HG03108 (cell line): Measurements from ENCODE around the gene LRRC55.

Source experiments
- ATAC-seq: cut with Tn5 transposase; IDR thresholded peaks from one replicate; pipeline ENCODE4 v1.9.1; 2021; ENCODE audit warnings: moderate library complexity; ENCODE audit not compliant: unreplicated experiment

LRRC55 gene

DNA sequence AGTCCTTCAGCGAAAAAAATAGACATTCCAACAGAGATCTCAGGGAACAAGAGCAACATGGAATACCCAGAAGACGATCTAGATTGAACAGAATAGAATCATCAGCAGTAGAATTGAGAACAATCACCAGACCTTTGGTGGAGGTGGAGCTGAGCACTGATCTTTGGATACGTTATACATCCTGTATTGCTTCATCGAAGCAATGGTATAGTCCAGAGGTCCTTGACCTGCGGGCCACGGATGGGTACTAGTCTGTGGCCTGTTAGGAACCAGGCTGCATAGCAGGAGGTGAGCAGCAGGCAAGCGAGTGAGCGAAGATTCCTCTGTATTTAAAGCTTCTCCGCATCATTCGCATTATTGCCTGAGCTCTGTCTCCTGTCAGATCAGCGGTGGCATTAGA is 17.6 kb downstream of the LRRC55 start:
- no peak for ATAC-seq

DNA sequence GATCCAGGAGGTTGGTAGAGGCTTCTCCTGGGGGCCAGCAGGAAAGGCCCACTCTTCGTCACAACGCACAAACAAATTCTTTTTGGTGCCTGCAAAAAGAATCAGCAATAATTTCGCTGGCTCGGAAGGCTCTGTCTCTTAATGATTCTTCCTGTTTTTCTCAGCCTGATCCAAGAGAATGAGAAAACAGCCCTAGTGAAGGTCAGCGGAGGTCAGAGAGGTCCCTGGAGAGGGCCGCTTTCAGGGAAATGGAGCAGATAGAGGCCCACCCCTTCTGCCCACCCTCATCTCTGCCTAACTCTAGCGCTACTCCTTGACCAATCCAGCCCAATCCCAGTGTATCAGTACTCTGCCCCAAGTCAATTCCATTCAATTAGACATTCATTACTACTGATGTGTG is 19.2 kb downstream of the LRRC55 start:
- ATAC-seq = no peak

DNA sequence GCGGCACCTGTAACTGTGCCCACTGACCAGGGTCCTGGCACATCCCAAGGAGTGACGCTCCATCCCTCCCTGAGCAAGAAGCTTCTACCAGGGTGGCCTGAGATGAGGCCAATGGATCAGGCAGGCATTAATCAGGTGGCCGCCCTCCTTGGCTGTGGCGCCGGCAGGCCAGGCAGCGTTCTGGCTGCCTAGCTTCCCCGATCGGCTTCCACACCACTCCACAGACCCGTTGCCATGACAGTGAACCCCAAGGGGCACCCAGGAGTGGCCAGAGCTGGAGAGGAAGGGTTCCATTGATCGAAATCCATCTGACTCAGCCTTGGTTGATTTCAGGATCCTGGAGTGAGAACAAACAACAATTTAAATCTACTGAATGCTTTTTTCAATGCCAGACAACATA is 20.5 kb downstream of the LRRC55 start:
- ATAC-seq = no peak

DNA sequence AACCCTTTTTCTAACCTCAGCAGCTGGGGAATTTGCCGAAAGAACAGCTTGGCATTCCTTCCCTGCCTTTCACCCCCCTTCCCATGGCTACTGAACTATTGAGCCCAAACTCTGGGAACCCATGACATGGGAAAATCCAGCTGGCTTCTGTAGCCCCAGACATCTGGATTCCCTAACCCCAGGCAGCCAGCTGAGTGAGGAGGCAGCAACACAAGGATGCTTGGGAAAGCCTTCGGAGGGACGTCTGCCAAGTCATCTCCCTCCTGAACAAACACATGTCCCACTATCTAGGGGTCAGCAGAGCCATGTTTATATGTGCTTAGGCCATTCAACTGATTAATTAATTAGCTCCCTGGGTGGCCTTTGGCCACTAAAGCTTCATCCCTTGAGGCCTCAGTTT is 21.6 kb downstream of the LRRC55 start:
- no peak for ATAC-seq

DNA sequence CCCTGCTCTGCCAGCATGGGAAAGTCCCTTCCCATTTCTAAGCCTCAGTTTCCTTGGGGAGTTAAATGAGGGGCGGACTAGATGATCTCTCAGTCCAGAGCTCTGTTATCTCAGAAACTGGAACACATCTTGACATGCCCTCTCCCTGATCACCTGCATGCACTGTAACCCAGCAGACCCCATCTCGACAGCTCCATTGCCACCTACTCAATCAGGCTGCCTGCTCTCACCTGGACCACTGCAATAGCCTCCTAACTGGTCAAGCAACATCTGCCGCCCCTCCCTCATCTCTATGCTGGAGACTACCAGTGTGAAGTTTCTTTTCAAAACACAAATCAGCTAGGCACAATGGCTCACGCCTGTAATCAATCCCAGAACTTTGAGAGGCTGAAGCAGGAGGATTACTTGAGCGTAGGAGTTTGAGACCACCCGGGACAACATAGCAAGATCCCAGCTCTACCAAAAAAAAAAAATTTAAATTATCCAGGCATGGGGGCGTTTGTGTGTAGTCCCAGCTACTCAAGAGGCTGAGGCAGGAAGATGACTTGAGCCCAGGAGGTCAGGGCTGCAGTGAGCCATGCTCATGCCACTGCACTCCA is 22.2 kb downstream of the LRRC55 start:
- ATAC-seq = no peak

DNA sequence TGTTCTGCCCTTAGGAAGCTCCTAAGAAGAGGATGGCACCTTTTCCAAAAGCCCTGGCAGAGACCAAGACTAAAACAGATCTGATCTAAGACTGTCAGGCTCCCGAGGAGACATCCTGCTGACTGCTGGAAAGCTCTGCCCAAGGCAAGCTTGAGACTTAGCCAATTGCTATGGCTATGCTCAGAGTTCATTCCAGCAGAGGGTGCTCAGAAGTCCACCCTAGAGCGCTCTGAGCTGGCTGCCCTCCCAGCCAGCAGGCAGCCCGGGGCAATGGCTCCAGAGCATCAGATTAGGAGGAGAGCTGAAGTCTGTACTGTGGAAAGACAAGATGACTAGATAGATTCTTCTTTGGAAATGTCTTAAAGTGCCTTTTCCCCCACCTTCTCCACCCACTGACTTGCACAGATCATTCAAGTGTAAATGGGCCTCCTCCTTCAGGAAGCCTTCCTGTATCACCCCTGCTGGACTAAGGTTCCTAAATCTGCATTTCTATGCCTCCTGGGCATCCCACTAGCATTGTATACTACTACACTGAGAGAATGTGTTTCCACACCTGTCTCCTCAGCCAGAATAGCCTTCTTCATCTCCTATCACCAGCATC is 23.4 kb downstream of the LRRC55 start:
- no peak for ATAC-seq

DNA sequence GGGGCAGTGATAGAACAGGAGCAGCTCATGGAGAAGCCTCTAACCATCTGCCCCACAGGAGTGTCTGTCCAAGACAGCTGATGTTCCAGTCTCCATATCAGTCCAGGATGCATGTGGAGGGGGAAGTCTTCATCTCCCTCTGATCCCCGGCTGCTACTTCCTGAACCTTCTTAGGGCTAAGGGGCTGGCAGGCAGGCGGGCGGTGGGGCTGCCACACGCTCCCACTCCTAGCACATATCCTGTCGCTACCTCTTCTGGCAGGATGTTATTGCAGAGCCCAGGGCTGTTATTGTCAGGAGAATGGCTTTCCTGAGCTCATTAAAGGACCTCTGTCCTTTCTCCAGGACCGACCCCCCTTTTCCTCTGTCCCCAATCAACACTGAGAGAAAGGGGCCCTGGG is 25.4 kb downstream of the LRRC55 start:
- no peak for ATAC-seq

DNA sequence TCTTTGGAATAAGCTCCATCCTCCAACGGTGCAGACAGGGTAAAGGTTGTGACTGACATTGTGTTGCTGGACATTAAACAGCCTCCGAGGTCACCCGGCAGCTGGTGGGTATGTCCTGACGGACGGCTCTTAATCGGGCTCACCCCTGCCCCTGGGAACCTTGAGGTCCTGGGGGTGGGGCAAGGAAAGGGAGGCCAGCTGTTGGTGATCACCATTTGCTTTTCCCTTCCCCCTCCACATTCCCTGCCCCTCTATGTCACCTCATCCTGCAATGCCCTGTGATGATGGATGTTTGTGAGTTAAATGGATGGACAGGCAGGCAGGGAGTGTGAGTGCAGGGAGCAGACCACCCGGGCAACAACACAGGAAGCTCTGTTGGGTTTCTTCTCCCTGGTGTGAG is 29.0 kb downstream of the LRRC55 start:
- no peak for ATAC-seq

DNA sequence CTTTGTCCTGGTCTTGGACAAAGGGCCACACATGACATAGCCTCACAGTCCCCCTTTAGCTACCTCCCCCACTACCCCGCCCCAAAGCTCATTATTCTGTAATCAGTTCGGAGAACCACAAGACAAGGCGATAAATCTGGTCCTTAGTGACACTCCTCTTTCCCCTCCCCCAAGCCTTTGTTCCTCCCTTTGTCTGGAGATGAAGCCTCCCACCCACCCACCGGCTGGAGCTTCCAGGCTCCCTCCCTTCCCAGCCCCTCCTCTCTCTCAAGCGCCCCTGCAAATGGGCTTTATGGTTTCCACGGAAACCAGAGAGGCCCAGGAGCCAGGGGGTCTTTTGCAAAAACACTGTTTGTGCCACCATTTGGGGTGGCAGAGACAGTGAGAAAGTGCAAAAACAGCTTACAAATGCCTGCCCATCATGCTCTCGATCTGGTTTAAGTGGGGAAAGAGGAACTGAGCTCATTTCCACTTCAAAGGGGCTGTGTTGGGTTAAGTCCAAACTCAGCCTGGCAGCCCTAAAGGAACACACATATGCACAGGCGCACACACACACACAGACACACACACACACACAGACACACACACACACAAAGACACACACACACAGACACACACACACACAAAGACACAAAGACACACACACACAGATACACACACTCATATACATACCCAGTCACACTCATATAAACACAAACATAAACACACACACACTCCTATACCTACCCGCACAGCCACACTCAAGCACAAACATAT is 31.8 kb downstream of the LRRC55 start:
- no peak for ATAC-seq

DNA sequence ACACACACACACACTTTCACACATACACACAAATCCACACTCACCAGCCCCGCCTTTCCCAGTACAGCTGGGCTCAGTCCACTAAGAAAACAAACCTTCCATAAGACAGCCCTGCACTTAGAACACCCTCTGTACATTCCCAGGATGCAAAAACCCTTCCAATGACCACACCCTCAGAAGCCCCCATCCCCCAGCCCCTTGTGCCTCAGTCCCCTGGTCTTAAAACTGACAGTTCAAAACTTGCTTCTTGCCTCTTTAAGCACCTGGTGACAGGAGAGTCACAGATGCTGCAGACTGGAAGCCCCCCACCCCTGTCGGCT is 32.3 kb downstream of the LRRC55 start:
- ATAC-seq = no peak

DNA sequence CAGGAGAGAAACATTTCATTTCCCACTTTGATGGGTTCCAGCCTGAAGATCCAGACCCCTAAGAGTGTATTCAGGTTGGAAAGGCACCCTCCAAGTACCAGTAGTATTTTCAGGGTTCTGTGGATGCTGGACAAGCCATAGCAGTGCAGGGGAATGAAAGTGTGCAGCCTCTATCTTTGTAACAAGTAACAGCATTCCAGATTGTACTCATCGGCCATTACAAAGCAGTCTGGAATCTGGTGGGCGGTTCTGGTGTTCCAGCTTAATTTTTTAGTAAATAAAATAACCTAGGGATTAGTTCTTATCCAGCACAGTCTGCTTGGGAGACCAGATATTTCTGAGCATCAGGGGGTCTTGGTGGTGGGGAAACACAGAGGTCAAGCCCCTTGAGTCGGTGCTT is 32.7 kb downstream of the LRRC55 start:
- no peak for ATAC-seq

DNA sequence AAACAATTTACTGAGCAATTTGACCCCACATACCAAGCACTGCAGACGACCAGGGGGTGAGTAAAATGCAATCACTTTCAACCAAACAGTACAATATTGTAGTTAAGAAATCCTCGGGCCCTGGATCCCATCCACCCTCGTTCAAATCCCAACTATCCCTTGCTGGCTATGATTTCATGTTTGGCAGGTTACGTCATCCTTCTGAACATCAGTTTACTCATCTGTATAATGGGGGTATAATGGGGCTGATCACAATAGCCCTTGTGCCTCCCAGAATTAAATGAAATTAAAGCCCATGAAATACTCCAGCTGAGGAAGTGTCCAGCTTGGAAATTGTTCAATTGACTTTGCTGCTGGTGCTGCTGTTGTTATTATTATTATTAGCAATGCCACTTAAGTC is 34.7 kb downstream of the LRRC55 start:
- ATAC-seq = no peak

DNA sequence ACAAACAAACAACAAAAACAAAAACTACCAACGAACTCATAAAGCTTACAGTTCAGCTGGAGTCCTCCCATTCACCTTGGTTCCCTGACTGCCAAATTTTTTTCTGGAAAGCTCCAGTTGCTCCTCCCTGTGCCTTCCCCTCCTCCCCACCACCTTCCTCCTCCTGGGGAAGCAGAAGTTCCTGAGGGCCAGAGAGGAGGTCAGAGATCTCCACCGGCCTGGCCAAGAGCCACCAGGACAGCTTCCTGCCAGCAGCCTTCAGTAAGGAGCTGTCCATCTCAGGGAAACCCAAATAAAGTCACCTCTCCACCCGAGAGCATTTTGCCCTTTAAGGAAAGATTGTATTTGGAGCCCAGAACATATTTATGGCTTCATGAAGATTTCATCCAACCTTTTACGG is 35.3 kb downstream of the LRRC55 start:
- ATAC-seq = no peak

DNA sequence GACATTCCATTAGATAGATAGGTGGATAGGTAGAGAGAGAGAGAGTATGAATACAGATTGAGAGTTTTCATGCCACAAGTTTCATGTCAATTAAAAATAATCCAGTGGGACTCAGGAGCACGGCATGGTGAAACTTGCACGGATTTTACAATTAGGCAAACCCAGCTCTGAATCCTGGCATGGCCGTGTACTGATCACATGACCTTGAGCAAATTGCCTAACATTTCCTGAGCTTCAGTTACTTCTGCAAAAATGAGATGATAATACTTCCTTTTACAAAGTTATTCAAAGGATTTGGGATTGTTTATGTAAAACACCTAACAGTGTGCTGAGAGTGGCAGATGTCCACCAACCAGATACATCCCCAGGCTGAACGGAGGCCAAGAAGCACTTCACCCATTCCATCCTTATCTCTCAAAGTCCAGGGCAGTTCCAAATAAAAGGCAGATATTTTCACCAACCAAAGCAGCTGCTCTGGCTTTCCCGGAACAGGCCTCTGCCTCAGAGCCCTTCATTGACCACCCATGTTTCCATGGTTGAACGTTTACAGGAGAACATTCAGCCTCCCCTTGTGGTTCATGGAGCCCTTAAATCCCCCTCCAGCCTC is 37.4 kb downstream of the LRRC55 start:
- no peak for ATAC-seq

DNA sequence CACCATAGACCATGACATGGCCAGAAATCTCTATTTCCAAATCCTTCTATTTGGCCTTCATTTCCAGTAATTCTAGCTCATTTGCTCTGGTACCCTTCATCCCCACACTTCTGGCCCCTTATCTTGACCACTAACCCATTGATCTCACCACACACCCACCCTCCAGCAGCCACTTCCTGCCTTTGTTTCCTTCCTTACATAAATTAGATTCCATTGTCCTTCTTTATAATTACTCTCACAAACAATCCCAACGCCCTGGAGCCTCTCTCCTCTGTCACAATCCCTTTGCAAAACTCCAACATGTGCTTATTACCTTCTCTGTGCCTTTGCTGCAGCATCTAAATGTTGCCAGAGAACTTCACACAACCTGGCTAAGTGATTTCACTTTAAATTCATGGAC is 40.5 kb downstream of the LRRC55 start:
- ATAC-seq = no peak

DNA sequence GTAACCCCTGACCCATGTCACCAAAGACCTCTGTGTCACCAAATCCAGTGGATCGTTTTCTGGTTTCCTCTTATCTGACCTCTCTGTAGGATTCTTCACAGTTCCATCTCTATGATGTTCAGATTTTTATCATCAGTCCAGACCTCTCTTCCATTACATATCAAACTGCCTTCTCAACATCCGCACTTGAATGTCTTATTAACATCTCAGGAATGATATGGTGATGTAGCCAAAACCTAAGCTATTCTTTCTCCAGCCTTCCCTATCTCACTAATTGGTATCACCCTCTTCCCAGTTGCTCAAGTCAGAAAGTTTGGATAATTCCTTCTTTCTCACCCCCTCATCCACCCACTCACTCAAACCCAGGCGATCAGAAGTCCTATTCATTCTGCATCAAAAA is 41.8 kb downstream of the LRRC55 start:
- ATAC-seq = no peak

DNA sequence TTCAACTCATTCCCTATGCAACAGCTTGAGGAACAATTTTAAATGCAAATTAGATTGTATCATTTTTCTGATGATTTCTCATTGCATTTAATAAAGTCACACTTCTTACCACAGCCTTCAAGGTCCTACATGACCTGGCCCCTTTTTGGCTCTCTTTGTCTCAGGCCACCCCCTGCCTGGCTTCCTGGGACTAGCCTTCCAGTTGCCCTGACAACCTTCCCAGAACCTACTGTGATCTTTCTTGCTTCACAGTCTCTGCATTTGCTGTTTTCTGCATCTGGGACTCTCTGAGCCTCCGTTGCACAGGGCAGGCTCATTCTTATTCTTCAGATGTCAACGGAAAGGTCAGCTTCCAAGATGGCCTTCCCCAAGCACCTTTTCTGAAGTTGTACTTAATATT is 42.4 kb downstream of the LRRC55 start:
- ATAC-seq = no peak

DNA sequence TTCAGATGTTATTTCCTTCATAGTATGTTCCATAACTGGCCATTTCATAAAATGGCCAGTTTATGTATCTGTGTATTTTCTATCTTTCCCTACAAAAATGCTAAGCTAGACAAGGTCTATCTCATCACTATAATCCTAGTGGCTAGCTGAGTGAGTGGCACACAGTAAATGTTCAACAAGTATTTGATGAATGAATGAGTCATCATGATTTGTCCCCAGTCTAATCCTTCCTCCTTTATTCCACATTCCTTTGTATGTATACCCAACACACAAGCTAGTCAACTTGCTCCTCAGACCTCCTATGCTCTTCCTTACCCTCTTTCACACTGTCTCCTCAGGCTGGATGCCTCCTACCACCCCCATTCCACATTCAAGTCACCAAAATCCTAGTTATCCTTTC is 42.8 kb downstream of the LRRC55 start:
- no peak for ATAC-seq

DNA sequence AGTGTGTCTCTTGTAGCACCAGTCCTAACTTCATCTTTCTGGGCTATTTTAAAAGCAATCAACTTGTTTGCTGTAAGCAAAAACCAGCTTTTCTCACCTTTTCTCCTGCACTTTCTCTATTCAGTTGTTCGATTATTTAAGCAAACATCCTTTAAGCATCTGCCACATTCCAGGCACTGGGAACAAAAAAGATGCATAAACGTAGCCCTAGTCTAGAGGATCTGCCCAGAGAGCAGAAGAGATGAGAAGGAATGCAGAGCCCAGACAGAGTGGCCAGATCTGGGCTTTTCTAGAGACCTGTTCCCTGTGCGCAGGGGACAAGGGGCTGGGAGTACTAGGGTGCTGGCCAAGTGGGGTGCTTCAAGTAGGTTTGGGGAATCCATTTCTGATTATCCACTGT is 46.8 kb downstream of the LRRC55 start:
- no peak for ATAC-seq

DNA sequence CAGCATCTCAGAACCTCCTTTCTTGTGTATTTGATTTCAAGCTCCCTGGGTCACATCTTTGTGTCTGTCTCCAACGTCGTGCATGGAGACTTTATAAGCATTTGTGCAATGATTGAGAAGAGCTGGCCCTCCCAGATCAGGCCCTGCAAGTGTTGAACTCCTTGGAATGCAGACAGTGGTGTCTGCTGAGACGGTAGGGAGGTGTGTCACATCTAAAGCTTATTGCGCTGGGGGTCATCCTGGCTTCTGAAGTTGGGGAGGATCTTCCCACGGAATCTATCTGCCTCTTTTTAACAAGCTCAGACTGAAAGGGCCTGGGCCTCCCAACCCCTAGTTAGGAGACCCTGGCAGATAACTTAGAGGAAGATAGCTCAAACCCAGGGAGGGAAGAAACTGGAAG is 48.6 kb downstream of the LRRC55 start:
- no peak for ATAC-seq

DNA sequence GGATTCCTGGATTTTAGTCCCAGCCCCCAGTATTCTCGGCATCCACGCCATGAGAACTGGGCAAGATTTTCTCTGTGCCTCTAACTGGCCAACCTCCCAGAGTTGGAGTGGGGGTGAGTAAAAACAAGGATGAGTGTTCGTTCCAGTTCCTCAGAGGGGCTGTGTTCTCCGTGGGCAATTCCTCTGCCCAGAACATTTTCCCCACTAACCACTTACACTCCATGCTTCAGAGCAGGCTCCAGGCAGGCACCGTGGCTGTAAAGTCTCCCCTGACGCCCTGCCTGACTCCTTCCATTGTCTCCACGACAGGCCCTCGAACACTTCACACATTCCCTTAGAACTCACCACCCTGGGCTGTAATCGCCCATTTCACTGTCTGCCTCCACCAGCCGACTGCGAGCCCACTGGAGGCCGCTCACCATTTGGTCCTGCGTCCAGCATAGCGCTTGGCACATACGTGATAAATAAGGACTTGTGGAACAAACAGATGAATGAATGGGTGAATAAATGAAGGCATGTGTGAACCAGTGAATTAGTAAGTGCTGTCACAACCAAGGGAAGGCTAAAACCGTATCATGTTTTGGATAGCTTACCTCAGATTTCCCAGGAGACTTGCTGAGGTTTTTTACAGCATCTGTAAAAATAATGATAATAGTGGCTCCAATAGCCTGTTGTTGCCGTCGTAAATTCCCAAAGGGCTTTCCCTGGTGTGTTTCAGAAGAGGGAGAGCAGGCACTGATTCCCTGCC is 49.2 kb downstream of the LRRC55 start:
- no peak for ATAC-seq
